NCI-H146 treated with DMSO at 0.1 percent for 48 hours (cell line): Measurements from ENCODE around the gene SPATA31D4.

Experiments
- DNase-seq: peaks from one replicate; lab custom pipeline; 2025; ENCODE audit not compliant: unreplicated experiment; lab: John Stamatoyannopoulos, UW

SPATA31D4 gene

GRCh38 chr9:81964218-81965171 lies 36.3 kb downstream of the SPATA31D4 start:
- DNase-seq: no peak

- DNase-seq: no peak
These were observed 39.8 kb downstream of the SPATA31D4 start for GRCh38 chr9:81968026-81968425.

DNA sequence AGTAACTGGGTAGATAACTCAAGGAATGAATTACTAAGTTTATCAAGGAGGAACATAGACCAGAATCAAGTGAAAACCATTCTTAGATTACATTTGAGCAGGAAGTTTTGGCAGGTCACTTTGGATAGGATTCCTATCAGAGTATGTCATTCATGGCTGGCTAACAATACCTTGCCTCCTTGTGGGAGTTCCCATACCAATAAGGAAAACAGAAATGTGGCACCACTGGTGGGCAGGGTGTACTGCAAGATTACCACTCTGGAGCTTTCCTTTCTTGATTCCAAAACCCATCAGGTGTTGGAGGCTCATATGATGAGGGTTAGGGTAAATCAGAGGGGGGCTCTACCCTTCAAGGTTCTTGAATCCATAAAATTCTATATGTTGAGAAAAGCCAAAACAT lies 41.7 kb downstream of the SPATA31D4 start:
- DNase-seq: no peak

- DNase-seq: no peak
These were observed 43.5 kb downstream of the SPATA31D4 start for GRCh38 chr9:81971727-81972126.

DNA sequence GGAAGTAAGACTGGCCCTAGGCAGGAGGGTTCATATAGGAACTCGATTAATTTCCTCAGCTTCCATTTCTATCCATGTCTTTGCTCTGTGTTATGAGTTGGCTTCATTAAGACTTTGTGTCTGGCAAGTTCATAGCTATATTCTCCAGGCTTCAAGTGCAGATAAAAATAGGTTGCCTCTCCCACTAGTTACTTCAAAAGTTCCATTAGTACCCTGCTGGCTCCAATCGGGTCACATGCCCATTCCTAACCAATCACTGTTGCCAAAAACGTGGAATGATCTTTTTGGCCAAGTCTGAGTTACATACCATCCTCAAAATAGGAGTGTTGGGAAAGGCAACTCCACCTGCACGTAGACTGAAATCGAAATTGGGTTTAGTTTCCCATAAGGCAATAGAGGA lies 46.5 kb downstream of the SPATA31D4 start:
- DNase-seq: no peak

- no peak for DNase-seq
These were observed 48.1 kb downstream of the SPATA31D4 start for GRCh38 chr9:81976351-81976750.

DNA sequence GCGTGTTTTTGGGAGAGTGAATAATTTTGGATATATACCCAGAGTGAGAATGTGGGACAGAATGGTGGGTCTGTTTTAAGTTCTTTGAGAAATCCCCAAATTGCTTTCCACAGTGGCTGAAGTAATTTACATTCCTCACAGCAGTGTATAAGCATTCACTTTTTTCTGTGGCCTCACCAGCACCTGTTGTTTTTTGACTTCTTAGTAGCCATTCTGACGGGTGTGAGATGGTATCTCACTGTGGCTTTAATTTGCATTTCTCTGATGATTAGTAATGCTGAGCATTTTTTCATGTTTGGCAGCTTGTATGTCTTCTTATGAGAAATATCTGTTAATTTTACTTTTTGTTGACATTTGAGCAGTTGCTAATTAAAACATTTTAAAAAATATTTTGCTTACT lies 51.0 kb downstream of the SPATA31D4 start:
- DNase-seq: no peak

DNA sequence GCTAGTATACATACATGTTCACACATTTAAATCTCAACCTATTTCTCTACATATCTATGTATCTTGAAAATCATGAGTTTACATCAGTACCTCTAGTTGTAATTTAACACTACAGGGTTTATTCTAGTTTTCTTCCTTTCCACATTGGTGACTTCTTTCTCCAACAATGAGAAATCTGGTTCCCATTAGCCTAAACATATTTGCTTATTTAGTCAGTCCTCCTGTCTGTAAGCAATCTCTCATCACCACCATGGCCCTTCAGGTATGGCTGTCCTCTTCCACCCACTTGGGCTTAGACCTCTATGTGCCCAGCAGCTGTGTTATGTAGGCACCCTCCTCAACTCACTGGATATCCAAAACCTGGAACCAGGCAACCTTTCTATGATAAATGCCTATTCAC lies 52.3 kb downstream of the SPATA31D4 start:
- no peak for DNase-seq

- no peak for DNase-seq
These were observed 53.7 kb downstream of the SPATA31D4 start for GRCh38 chr9:81981883-81982282.
